ENCODE data around the gene PIP4K2A.

GRCh38 chr10:22643775-22644174, 70.6 kb downstream of the PIP4K2A start:
- TF ChIP-seq POLR2AphosphoS5 (IDR thresholded peaks at IDR 0.05; ENCODE audit: borderline replicate concordance, low read depth, low read length) (no peak), EZH2 (IDR thresholded peaks at IDR 0.05) (no peak)

Measured in SK-N-MC (cell line).